Panc1 (cell line): ENCODE results near the gene PANK2. TPM values are rescaled to one million over a fixed set of nuclear protein-coding genes. Genes with fewer than 3 reads are reported as not detected.
"Not testable (repeated sequence)": the region's sequence is repeated elsewhere in the genome, so short reads cannot be mapped to it uniquely, and the experiment has no call there.

Experiments used
- ATAC-seq: fragments of 200-7000 bp; cut with Tn5 transposase; 2 replicates; pipeline ENCODE4 v1.9.1; 2020; ENCODE audit warnings: mild to moderate bottlenecking, moderate library complexity
- BruUV-seq: library from RNA; stranded (reverse); fragments of 400-500 nt; replicated peaks from 2 replicates; lab custom pipeline; 2021; lab: Mats Ljungman, UMichigan
- CTCF ChIA-PET: fragments of 300-600 bp; sonication (Branson Sonifier 250); formaldehyde crosslinking; loops from one replicate; lab custom pipeline; 2022; ENCODE audit warnings: antibody characterized with exemption; lab: Charles Lee
- POLR2A ChIA-PET: fragments of 300-600 bp; sonication (Branson Sonifier 250); formaldehyde crosslinking; loops from one replicate; lab custom pipeline; 2022; ENCODE audit warnings: antibody characterized with exemption; lab: Charles Lee
- DNase-seq: peaks from one replicate; pipeline ENCODE4 v3.0.0-alpha.2; 2010; ENCODE audit warnings: low read depth, low spot score
- H3K27ac ChIP-seq: 2 replicates; pipeline ENCODE4 v1.5.1; 2011; ENCODE audit warnings: mild to moderate bottlenecking, low read length, inconsistent platforms
- H3K27me3 ChIP-seq: fragments of 200-500 bp; sonication (Bioruptor generic); 2 replicates; pipeline ENCODE4 v1.6.0; 2014; ENCODE audit warnings: low read length, inconsistent platforms; ENCODE audit not compliant: control insufficient read depth, insufficient read depth
- H3K36me3 ChIP-seq: fragments of 200-500 bp; sonication (Bioruptor generic); 2 replicates; pipeline ENCODE4 v1.5.1; 2014; ENCODE audit warnings: inconsistent platforms, mild to moderate bottlenecking, low read length, moderate library complexity; ENCODE audit not compliant: control insufficient read depth, insufficient read depth
- H3K4me1 ChIP-seq: 2 replicates; pipeline ENCODE4 v1.5.1; 2011; ENCODE audit warnings: inconsistent platforms, mild to moderate bottlenecking, low read length, moderate library complexity; ENCODE audit not compliant: control insufficient read depth, insufficient read depth
- H3K4me3 ChIP-seq, 2 experiments: 2 replicates each; pipeline ENCODE4 v1.5.1; 2011 to 2012; ENCODE audit warnings: low read depth in 2 of 2, low read length in 2 of 2, mild to moderate bottlenecking in 2 of 2, inconsistent platforms in 1 of 2, moderate library complexity in 1 of 2
- H3K9me3 ChIP-seq: fragments of 200-500 bp; sonication (Bioruptor generic); 2 replicates; pipeline ENCODE4 v1.5.1; 2014; ENCODE audit warnings: low read depth, mild to moderate bottlenecking, inconsistent platforms, low read length, moderate library complexity; ENCODE audit not compliant: control insufficient read depth, insufficient read depth
- POLR2AphosphoS5 ChIP-seq: IDR thresholded peaks from 2 replicates; pipeline ENCODE4 v1.6.1; 2012; ENCODE audit warnings: mild to moderate bottlenecking, low read depth, low read length, moderate library complexity
- REST ChIP-seq, 2 experiments: IDR thresholded peaks; 2 replicates each; pipeline ENCODE4 v1.6.1; 2011 to 2012; ENCODE audit warnings: low read depth in 2 of 2, control low read depth in 1 of 2, low read length in 1 of 2, mild to moderate bottlenecking in 1 of 2, moderate library complexity in 1 of 2; ENCODE audit not compliant: insufficient read depth in 1 of 2
- SIN3A ChIP-seq: IDR thresholded peaks from 2 replicates; pipeline ENCODE4 v1.6.1; 2012; ENCODE audit warnings: low read depth, mild to moderate bottlenecking, low read length, moderate library complexity, borderline replicate concordance; ENCODE audit not compliant: insufficient read depth
- TCF7L2 ChIP-seq: IDR thresholded peaks from 2 replicates; pipeline ENCODE4 v1.6.1; 2011; ENCODE audit warnings: mild to moderate bottlenecking, low read depth, low read length, inconsistent platforms
- in situ Hi-C: cut with HindIII; loops from 2 replicates; pipeline ENCODE4 v1.10.0; 2016; ENCODE audit warnings: low sequenced_read_pairs, low pct_unique_long_range_greater_than_20kb
- intact Hi-C: fragments of 100-400 bp; cut with micrococcal nuclease; formaldehyde crosslinking; loops from one replicate; pipeline ENCODE4 v1.10.0; 2022; ENCODE audit not compliant: unreplicated experiment
- total RNA-seq: library from RNA; stranded (reverse); gene quantifications from one replicate; pipeline ENCODE4 v1.2.1, GENCODE V29; 2021; ENCODE audit not compliant: unreplicated experiment
- TF ChIP-seq, protein P1 (sequence below): fragments of 450-650 bp; IDR thresholded peaks from 2 replicates; pipeline ENCODE4 v1.5.1; 2017; ENCODE audit warnings: mild to moderate bottlenecking

Gene PANK2
- total RNA-seq, 1 experiment from 2014 or later, result 40.9 TPM

DNA sequence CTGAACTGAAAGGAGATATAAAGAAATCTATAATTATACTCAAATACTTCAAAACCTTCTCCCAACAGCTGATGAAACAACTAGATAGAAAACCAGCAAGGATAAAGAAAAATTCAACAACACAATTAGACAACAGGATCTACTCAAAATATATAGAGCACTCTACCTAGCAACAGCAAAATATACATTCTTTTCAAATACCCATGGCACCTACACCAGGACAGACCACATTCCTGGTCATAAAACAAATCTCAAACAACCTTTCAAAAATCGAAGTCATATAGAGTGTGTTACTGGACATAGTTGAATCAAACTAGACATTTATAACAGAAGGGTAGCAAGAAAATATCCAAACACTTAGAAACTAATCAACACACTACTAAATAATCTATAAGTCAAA lies 83.0 kb downstream of the PANK2 start:
- ATAC-seq (no peak), DNase-seq (no peak)
- Histone ChIP-seq H3K27me3 (no peaks in the 10 kb centered on the region), H3K4me1 (no peaks in the 10 kb centered on the region), H3K27ac (no peak overlapping the region), H3K9me3 (no peaks in the 10 kb centered on the region), H3K36me3 (no peaks in the 10 kb centered on the region), H3K4me3 (no peak overlapping the region)
- no TSS peak for BruUV-seq
- TF ChIP-seq SIN3A (no peak), POLR2AphosphoS5 (no peak), REST (IDR thresholded peaks at IDR 0.05; ENCODE audit: insufficient read depth in 1 of 2, low read depth in 2 of 2, low read length in 1 of 2) (no peak), TCF7L2 (no peak)
- TF ChIP-seq, protein P1, sequence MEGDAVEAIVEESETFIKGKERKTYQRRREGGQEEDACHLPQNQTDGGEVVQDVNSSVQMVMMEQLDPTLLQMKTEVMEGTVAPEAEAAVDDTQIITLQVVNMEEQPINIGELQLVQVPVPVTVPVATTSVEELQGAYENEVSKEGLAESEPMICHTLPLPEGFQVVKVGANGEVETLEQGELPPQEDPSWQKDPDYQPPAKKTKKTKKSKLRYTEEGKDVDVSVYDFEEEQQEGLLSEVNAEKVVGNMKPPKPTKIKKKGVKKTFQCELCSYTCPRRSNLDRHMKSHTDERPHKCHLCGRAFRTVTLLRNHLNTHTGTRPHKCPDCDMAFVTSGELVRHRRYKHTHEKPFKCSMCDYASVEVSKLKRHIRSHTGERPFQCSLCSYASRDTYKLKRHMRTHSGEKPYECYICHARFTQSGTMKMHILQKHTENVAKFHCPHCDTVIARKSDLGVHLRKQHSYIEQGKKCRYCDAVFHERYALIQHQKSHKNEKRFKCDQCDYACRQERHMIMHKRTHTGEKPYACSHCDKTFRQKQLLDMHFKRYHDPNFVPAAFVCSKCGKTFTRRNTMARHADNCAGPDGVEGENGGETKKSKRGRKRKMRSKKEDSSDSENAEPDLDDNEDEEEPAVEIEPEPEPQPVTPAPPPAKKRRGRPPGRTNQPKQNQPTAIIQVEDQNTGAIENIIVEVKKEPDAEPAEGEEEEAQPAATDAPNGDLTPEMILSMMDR, result no peak
- CTCF ChIA-PET, result no interaction called here
- POLR2A ChIA-PET, result no interaction called here
- intact Hi-C loops (no loop called here), in situ Hi-C loops (no loop called here)

DNA sequence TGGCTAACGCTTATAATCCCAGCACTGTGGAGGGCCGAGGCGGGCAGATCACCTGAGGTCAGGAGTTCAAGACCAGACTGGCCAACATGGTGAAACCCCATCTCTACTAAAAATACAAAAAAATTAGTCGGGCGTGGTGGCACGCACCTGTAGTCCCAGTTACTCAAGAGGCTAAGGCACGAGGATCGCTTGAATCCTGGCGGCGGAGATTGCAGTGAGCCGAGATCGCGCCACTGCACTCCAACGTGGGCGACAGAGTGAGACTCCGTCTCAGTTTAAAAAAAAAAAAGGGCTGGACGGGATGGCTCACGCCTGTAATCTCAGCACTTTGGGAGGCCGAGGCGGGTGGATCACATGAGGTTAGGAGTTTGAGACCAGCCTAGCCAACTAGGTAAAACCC lies 83.4 kb downstream of the PANK2 start:
- DNase-seq, POLR2A ChIA-PET, ATAC-seq, BruUV-seq, H3K27ac ChIP-seq, H3K27me3 ChIP-seq, H3K4me3 ChIP-seq, H3K4me1 ChIP-seq, H3K9me3 ChIP-seq, in situ Hi-C loops, H3K36me3 ChIP-seq, intact Hi-C loops: not testable (repeated sequence)
- CTCF ChIA-PET, result interaction anchor here (0.7 kb wide), 1 partner anchor 358 kb away, joined by 3 read pairs; no protein-coding TSS in a partner anchor

GRCh38 chr20:3973705-3974104 lies 84.5 kb downstream of the PANK2 start:
- CTCF ChIA-PET, result no interaction called here
- H3K27me3 ChIP-seq, result no peaks in the 10 kb centered on the region
- H3K4me3 ChIP-seq, result no peak overlapping the region
- H3K27ac ChIP-seq, result no peak overlapping the region
- intact Hi-C loops, result no loop called here
- no peaks in the 10 kb centered on the region for H3K9me3 ChIP-seq
- POLR2A ChIA-PET, result no interaction called here
- no peak for DNase-seq
- H3K4me1 ChIP-seq, result no peaks in the 10 kb centered on the region
- H3K36me3 ChIP-seq, result no peaks in the 10 kb centered on the region
- in situ Hi-C loops, result no loop called here
- BruUV-seq, result no TSS peak
- ATAC-seq, result no peak
- TF ChIP-seq SIN3A (no peak), TCF7L2 (no peak), POLR2AphosphoS5 (no peak), REST (IDR thresholded peaks at IDR 0.05; ENCODE audit: insufficient read depth in 1 of 2, low read depth in 2 of 2, low read length in 1 of 2) (no peak)
- TF ChIP-seq, protein P1, result no peak
